ENCODE data around the gene GRID2. TPM values are rescaled to one million over a fixed set of nuclear protein-coding genes. Genes with fewer than 3 reads are reported as not detected.

The GRID2 gene
- total and polyA plus RNA-seq, 2 donors from 2014 or later = 0.19 TPM; not detected in 1

DNA sequence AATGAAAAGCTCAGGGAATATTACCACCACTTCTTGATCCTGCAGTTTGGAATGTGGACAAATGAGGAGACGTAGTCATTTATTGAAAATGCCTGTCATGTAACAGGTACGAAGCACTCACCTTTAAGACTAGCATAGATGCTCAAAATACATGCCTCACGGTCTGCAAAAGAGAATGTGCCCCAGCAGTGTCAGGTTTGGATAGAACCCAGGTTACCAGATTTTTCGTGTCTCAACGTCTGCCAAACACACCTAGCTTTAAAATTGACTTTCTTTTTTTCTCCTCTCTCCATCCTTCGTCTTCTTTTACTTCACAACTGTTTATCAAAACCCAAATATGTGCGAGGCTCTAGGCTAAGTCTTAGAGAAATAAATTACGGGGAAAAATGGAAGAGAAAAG, 918.0 kb downstream of the GRID2 start:
- Histone ChIP-seq H3K4me1 (ENCODE audit: control insufficient read depth in 2 of 3, insufficient read depth in 2 of 3, low read depth in 1 of 3, low read length in 3 of 3) (no peaks in the 10 kb centered on the region), H3K27me3 (ENCODE audit: control insufficient read depth, insufficient read depth, low read length) (no peaks in the 10 kb centered on the region), H3K9me3 (ENCODE audit: control insufficient read depth in 2 of 3, insufficient read depth in 1 of 3, low read length in 3 of 3) (peaks cover 0 to 2% (median 0%) of the 10 kb centered on the region in 3 donors), H3K36me3 (ENCODE audit: control insufficient read depth in 2 of 3, insufficient read depth in 3 of 3, low read length in 3 of 3) (no peaks in the 10 kb centered on the region), H3K27ac (ENCODE audit: low read depth in 2 of 2, low read length in 2 of 2) (no peak overlapping the region), H3K9ac (ENCODE audit: low read length in 3 of 3) (no peak overlapping the region), H3K4me3 (ENCODE audit: low read length in 3 of 3) (no peak overlapping the region)
- TF ChIP-seq, protein P1, sequence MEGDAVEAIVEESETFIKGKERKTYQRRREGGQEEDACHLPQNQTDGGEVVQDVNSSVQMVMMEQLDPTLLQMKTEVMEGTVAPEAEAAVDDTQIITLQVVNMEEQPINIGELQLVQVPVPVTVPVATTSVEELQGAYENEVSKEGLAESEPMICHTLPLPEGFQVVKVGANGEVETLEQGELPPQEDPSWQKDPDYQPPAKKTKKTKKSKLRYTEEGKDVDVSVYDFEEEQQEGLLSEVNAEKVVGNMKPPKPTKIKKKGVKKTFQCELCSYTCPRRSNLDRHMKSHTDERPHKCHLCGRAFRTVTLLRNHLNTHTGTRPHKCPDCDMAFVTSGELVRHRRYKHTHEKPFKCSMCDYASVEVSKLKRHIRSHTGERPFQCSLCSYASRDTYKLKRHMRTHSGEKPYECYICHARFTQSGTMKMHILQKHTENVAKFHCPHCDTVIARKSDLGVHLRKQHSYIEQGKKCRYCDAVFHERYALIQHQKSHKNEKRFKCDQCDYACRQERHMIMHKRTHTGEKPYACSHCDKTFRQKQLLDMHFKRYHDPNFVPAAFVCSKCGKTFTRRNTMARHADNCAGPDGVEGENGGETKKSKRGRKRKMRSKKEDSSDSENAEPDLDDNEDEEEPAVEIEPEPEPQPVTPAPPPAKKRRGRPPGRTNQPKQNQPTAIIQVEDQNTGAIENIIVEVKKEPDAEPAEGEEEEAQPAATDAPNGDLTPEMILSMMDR (IDR thresholded peaks at IDR 0.05; ENCODE audit: borderline replicate concordance, extremely low read depth, insufficient read depth) = no peak
- FAIRE-seq (no peak), DNase-seq (no peak)
- intact Hi-C loops (cut with DNase I) = no loop called here

DNA sequence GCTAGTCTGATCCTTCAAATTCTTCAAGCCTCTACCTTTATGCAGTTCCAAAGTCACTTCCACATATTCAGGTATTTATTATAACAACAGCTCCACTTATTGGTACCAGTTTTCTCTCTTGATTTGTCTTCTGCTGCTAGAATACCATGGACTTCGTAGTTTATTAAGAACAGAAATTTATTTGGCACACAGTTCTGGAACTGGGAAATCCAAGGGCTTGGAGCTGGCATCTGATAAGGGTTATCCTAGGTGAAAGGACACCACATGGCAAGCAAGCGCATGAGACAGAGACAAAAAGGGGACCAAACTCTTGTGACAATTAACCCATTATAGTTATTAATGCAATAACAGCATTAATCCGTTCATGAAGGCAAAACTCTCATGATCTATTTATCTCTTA, 924.3 kb downstream of the GRID2 start:
- Histone ChIP-seq H3K36me3 (ENCODE audit: control insufficient read depth in 2 of 3, insufficient read depth in 3 of 3, low read length in 3 of 3) (no peaks in the 10 kb centered on the region), H3K27me3 (ENCODE audit: control insufficient read depth, insufficient read depth, low read length) (no peaks in the 10 kb centered on the region), H3K4me1 (ENCODE audit: control insufficient read depth in 2 of 3, insufficient read depth in 2 of 3, low read depth in 1 of 3, low read length in 3 of 3) (no peaks in the 10 kb centered on the region), H3K4me3 (ENCODE audit: low read length in 3 of 3) (no peak overlapping the region), H3K27ac (ENCODE audit: low read depth in 2 of 2, low read length in 2 of 2) (no peak overlapping the region), H3K9ac (ENCODE audit: low read length in 3 of 3) (no peak overlapping the region), H3K9me3 (ENCODE audit: control insufficient read depth in 2 of 3, insufficient read depth in 1 of 3, low read length in 3 of 3) (peaks cover 0 to 2% (median 0%) of the 10 kb centered on the region in 3 donors)
- no peak for DNase-seq
- TF ChIP-seq, protein P1 (IDR thresholded peaks at IDR 0.05; ENCODE audit: borderline replicate concordance, extremely low read depth, insufficient read depth) = no peak
- no peak for FAIRE-seq
- intact Hi-C loops (cut with DNase I) = no loop called here

DNA sequence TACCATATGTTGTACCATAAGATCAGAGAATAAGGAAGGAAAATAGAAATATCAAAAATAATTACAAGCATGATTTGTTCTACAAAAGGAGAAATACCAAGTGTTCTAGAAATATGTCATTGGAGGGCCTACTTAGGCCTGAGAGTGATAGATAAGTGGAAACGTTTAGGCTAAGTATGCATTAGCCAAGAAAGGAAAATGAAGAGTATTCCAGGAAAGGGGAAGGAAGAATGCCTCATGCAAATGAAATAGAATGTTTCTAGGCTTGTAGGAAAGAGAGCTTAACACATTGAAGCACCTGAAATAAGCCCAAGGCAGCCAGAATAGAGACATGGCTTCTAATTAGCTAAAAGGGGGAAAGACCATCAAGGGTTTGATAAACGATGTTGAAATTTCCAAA, 929.1 kb downstream of the GRID2 start:
- TF ChIP-seq, protein P1 (IDR thresholded peaks at IDR 0.05; ENCODE audit: borderline replicate concordance, extremely low read depth, insufficient read depth) = no peak
- Histone ChIP-seq H3K4me1 (ENCODE audit: control insufficient read depth in 2 of 3, insufficient read depth in 2 of 3, low read depth in 1 of 3, low read length in 3 of 3) (no peaks in the 10 kb centered on the region), H3K36me3 (ENCODE audit: control insufficient read depth in 2 of 3, insufficient read depth in 3 of 3, low read length in 3 of 3) (no peaks in the 10 kb centered on the region), H3K9me3 (ENCODE audit: control insufficient read depth in 2 of 3, insufficient read depth in 1 of 3, low read length in 3 of 3) (no peaks in the 10 kb centered on the region), H3K27ac (ENCODE audit: low read depth in 2 of 2, low read length in 2 of 2) (no peak overlapping the region), H3K27me3 (ENCODE audit: control insufficient read depth, insufficient read depth, low read length) (no peaks in the 10 kb centered on the region), H3K4me3 (ENCODE audit: low read length in 3 of 3) (no peak overlapping the region), H3K9ac (ENCODE audit: low read length in 3 of 3) (no peak overlapping the region)
- no peak for DNase-seq
- intact Hi-C loops (cut with DNase I) = no loop called here
- FAIRE-seq = no peak

DNA sequence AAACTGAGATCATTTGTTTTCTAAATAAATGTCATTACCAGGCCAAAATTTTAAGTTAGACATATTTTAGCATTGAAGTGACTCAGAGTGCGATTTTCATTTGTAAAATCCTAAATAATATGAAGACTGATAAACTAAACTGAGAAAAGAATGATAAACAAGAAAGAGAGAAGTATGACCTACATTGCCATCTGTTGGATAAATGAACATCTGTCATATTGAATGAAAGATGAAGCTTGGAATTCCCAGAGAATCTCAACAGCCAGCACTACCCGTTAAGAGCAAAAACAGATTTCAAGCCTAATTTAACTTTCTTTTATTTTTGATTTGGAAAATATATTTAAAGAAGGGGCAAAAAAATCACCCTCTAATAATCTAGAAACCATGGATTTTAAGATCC, 933.8 kb downstream of the GRID2 start:
- H3K27ac ChIP-seq (ENCODE audit: low read depth in 2 of 2, low read length in 2 of 2) = no peak overlapping the region
- FAIRE-seq (no peak), DNase-seq (no peak)
- TF ChIP-seq, protein P1 (IDR thresholded peaks at IDR 0.05; ENCODE audit: borderline replicate concordance, extremely low read depth, insufficient read depth) = no peak
- no peaks in the 10 kb centered on the region for H3K4me1 ChIP-seq (ENCODE audit: control insufficient read depth in 2 of 3, insufficient read depth in 2 of 3, low read depth in 1 of 3, low read length in 3 of 3)
- H3K36me3 ChIP-seq (ENCODE audit: control insufficient read depth in 2 of 3, insufficient read depth in 3 of 3, low read length in 3 of 3) = no peaks in the 10 kb centered on the region
- H3K9me3 ChIP-seq (ENCODE audit: control insufficient read depth in 2 of 3, insufficient read depth in 1 of 3, low read length in 3 of 3) = no peaks in the 10 kb centered on the region
- no peaks in the 10 kb centered on the region for H3K27me3 ChIP-seq (ENCODE audit: control insufficient read depth, insufficient read depth, low read length)
- H3K4me3 ChIP-seq (ENCODE audit: low read length in 3 of 3) = no peak overlapping the region
- H3K9ac ChIP-seq (ENCODE audit: low read length in 3 of 3) = no peak overlapping the region
- intact Hi-C loops (cut with DNase I) = no loop called here

Data from kidney (tissue), 14 donors.